Fibroblast of skin of abdomen (primary cell): Measurements from ENCODE around the gene TRIOBP.

Source experiments
- DNase-seq: peaks from one replicate; pipeline ENCODE4 v3.0.0-alpha.2; 2013

The TRIOBP gene

DNA sequence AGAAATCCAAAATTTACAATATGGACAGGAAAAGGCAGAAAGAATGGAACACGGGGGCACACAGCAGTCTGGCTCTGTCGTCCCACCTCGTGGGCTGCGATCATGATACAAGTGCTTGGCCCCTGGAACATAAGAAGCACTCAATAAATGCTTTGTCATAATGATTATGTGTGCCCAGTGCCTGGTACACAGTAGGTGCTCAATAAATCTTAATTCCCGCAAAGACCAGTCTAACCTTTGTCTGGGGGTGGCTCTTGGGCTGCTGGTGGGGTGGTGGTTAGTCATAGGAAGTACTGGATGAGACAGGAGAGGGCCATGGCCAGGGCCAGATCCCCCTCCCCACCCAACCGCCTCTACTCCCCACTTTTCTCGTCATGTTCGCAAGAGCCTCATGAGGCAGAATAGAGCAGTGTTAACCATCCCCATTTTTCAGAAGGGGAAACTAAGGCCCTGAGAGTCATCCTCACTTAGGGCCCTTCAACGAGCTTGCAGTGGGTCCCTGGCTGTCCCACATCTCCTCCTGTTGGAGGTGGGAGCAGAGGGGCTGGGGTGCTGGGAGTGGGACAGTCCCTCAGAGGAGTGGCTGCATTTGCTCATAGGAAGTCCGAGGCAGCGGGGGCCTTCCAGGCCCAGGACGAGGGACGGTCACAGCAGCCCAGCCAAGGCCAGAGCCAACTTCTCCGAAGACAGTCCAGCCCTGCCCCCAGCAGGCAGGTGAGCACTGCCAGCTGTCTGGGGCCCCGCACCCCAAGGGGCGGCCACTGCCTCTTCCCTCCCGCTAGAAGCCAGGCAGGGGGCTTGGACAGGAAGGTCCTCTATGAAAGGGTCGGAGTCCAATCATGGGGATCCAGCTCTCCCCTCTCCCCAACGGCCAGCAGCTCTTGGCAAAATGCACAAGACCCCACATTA, 36.1 kb downstream of the TRIOBP start:
- no peak for DNase-seq

DNA sequence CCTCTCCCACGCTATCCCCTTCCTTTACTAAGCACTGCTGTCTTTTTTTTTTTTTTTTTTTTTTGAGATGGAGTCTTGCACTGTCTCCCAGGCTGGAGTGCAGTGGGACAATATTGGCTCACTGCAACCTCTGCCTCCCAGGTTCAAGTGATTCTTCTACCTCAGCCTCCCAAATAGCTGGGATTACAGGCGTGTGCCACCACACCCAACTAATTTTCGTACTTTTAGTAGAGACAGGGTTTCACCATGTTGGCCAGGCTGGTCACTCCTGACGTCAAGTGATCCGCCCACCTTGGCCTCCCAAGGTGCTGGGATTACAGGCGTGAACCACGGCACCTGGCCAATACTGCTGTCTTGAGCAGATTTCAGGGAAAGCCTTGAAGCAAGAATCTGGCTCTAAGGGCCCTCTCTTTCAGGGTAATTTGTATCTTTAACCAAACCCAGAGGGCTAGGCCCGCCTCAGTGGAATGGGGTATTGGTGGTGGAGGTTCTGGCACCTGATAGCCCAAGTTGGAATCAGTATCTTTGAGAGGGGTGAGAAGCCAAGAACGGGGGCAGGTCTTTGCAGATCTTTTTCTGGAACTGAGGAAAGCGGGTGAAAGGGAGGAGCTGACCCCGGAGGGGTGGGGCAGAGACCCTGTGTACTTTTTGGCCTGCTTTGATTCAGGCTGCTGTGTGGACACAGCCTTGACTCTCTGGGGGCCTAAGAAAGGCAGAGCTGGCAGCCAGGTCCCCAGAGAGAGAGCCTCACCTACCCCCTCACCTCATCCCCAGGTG, 37.0 kb downstream of the TRIOBP start:
- no peak for DNase-seq

DNA sequence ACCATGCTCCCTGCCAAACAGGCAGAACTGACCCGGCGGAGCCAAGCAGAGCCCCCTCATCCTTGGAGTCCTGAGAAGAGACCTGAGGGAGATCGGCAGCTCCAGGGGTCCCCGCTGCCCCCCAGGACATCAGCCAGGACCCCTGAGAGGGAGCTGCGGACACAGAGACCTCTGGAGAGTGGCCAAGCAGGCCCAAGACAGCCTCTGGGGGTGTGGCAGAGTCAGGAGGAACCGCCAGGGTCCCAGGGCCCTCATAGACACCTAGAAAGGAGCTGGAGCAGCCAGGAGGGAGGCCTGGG, 37.5 kb downstream of the TRIOBP start:
- no peak for DNase-seq

DNA sequence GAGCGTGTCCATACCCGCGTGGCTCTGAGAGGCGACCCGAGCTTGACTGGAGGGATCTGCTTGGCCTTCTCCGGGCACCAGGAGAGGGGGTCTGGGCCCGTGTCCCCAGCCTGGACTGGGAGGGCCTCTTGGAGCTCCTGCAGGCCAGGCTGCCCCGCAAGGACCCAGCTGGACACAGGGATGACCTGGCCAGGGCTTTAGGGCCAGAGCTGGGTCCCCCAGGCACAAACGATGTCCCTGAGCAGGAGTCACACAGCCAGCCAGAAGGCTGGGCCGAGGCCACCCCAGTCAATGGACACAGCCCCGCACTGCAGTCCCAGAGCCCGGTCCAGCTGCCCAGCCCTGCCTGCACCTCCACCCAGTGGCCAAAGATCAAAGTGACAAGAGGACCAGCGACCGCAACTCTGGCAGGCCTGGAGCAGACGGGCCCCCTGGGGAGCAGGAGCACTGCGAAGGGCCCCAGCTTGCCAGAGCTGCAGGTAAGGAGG, 38.2 kb downstream of the TRIOBP start:
- no peak for DNase-seq

DNA sequence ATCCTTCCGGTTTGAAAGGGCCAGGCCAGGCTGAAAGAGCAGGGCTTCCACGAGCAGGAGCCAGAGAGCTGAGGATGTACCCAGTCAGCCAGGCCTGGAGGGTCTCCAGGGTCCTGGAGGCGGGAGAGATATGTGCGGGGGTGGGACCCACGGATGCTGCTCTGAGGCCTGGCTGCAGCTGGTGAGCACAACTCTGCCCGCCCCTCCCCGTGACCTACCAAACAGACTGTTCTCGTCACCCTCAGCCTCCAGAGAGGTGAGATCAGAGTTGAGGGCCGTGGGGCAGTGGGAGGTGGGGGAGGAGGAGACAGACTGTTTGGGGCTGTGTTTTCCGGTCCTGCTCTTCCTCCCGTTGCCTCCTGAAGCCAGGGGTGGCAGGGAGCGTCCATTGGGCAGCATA, 42.2 kb downstream of the TRIOBP start:
- DNase-seq, result peak; percentile 48

DNA sequence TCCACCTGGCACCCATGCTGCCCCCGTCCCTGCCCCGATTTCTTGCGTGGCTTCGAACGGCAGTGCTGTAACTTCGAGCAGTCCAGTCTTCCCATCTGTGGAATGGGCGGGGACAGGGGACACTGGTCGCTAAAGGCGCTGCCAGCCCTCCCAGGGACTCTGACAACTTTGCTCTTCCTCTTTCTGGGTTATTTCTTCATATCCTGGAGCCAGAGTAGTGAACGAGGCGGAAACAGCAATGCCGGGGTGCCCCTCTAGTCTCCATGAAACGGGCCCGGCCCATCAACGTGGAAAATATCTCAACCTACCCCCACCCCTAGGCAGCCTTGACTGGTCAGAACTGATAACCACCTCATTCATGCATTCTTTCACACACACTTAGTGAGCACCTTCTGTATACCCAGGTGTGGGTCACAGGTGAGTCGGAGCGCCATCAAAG, 42.8 kb downstream of the TRIOBP start:
- no peak for DNase-seq

DNA sequence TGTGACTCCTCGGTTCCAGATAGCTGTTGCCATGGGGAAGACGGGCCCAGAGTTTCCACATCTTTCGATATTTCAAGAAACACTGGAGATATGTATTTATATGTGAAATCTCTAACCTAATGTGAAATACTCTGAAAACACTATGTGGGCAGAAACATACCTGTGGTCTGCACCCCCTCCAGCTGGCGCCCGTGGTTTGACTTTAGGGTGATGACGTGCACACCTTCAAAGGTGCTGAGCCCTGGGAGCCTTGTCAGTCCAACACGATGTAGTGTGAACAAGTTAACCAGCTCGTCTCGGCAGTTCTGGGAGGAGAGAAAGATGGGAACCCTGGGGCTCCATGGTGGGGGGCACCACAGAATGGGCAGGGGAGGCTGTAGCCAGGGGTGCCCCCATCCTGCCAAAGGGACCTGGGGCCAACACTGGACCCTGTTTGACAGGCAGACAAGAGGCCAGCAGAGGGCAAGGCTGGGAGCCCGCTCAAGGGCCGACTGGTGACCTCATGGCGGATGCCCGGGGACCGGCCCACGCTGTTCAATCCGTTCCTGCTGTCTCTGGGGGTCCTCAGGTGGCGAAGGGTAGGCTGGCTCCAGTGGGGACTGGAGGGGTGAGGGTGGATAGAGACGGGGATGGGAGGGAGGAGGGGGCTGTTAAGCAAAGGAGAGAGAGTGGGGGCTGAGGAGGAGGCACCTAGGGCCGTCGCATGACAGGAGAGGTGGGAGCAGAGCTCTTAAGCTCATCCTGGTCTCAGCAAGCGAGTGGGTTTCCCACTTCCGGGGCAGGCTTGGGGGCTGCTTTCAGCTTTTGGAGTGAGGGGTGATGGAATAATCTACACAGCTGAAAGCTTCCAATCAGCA, 43.8 kb downstream of the TRIOBP start:
- no peak for DNase-seq

DNA sequence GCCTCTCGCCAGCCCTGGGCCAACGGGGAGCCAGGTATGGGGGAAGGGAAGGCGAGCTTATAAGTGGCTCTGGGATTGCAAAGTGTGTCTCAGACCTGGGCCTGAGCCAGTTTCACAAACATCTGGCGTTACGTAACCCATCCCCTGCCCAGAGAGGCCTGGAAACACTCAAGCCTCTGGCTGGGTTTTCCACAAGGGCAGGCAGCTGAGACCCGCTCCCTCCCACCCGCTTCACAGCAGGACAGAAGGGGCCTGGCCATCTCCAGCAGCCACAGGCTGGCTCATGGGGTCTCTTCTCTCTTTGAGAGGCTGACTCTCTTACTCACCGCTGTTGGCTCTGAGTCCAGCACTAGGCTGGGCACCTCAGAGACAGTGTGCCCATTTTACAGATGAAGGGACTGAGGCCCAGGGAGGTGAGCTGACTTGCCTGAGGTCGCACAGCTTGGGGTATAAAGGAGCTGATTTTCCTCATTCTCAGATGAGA, 44.5 kb downstream of the TRIOBP start:
- DNase-seq, result peak; percentile 98

DNA sequence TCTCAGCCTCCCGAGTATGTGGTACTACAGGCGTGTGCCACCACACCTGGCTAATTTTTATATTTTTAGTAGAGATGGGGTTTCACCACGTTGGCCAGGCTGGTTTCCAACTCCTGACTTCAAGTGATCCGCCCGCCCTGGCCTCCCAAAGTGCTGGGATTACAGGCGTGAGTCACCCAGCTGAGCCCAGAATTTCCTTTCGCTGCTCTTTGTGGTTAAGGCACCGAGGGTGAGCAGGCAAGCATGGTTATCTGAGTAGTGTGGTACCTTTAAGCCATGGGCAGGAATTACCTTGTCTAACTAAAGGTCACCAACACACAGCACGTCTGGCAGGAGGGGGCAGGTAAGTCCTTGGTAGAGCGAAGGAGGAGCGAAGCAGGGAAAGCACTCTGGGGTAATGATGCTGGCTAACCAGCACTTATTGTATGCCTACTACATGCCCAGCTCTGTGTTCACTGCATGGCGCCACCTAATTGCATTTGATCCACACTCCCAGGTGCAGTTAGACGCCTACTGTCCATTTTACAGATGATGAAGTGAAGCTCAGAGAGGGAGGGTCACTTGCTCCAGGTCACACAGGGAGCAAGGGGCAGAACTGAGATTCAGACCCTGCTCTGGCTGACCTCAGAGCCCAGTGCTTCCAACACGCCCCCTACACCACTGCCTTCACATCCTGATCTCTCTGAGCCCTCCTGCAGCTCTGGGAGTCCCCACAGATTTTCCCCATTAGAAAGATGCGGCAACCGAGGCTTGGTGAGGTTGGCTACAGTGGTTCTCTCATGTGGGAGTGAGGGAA, 45.7 kb downstream of the TRIOBP start:
- peak; percentile 89 for DNase-seq

DNA sequence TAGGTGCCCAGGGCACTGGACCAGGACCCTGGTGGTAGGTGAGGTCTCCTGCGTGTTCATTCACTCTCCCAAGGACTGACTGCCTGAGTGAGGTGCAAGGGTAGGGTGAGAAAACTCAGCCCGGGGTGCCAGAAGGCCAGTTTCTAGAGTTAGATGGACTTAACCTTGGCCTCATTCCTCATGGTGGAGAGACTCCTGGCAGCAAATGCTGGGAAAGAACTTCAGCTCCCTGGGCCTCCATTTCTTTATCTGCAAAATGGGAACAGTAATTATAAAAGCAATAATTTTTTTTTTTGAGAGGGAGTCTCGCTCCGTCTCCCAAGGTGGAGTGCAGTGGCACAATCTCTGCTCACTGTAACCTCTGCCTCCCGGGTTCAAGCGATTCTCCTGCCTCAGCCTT, 47.7 kb downstream of the TRIOBP start:
- DNase-seq, result no peak

DNA sequence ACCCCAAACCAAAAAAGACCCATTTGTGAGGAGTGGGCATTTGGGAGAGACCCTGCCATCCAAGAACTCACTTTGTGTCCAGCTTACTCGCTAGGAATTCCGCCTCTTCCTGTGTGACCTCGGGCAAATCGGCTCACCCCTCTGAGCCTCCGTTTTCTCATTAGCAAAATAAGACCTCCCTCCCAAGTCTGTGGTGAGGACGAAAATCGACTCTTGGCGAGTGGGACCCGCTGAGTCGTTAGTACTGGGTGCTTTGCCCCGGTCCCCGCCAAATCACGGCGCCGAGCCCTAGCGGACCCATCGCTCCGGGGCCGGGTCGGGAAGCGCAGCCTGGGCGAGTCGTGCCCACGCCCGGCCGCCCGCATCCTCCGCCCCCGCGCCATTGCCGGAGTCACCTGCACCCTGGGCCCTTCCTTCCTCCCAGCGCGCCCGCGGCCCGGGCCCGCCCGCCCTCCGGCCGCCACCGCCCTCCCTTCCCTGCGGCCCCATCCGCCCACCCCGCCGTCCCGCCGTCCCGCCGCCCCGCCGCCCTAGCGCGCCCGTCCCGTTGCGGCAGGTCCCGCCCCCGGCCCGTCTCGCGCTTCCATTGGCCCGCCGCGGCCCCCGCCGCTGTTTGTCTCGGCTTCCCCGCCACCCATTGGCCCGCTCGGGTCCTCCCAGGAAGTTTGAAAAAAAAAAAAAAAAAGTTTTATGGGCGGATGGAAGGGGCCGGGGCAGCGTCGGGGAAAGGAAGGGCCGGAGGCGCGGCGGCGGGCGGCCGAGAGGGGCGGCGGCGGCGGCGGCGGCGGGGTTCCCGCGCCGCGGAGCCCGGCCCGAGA, 48.9 kb downstream of the TRIOBP start:
- DNase-seq, result peak; percentile 90

DNA sequence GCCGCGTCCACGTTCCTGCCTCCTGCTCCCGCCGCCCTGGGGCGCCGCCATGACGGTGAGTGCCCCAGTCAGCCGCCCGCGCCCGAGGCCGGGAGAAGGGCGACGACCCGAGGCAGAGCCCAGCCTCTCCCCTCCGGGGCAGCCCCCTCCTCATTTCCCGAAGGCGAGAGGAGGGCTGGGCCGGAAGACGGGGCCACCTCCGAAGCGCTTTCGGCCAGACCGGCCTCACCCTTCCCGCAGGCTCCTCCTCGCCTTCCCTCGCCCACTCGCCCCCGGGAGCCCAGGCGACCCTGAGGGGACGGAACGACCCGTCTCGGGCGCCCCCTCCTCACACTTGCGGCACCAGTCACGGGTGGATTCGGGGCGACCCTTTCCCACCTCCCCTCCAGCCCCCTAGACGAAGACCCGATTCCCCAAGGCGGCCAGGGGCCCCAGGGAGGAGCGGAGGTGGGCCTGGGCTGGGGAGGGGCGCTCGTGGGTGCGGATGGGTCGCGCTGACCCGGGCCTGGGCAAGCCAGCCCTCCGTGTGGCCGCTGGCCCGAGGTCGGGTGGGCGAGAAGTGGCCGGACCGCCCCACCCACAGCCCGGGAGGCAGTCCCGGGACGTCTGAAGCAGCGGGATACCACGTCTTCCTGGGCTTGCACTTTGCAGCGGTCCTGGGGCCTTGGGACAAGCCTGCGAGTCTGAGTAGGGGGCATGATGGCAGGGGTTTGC, 49.7 kb downstream of the TRIOBP start:
- DNase-seq, result no peak

DNA sequence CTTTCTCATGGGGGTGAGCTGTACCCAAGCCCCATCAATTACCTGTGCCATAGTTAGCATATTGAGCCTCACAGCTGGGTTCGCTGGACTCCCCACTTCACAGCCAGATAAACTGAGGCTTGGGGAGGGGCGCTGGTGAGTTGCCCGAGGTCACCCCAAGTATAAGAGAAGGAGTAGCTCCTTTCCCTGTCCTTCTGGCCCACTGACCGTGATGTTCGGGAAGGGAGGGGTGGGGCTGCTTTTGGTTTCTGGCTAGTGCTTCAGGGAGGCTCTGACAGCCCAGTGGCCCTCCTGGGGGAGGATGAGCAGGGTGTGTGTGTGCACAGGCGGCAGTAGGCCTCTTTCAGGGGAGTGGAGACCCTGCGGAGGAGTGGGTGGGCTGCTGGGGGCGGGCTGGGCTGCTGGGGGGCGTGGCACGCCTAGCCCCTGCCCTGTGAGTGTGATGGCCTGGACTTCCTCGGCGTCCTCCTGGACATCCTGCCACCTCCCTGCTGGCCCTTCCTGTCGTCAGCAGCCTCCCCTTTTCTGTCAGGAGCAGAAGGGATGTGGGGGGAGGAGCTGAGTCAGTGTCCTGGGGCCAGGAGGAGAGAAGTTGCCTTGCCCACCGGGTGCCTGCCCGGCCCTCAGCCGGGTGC, 50.3 kb downstream of the TRIOBP start:
- no peak for DNase-seq

DNA sequence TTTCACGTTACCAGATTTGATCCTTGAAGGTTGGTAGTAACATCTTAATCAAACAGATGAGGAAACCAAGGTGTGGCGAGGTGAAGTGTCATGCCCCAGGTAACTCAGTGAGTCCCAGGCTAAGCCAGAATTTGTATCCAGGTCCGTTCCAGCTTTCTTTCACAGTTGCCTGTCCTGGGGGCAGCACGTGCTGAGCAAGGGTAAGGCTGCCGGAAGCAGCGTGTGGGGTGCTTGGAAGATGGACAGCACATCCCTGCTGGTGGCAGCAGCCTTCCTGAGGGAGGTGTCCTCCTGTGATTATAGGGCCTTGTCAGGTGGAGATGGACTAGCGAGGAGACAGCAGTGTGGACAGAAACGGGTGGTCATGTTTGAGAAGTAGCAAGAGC, 50.9 kb downstream of the TRIOBP start:
- no peak for DNase-seq

DNA sequence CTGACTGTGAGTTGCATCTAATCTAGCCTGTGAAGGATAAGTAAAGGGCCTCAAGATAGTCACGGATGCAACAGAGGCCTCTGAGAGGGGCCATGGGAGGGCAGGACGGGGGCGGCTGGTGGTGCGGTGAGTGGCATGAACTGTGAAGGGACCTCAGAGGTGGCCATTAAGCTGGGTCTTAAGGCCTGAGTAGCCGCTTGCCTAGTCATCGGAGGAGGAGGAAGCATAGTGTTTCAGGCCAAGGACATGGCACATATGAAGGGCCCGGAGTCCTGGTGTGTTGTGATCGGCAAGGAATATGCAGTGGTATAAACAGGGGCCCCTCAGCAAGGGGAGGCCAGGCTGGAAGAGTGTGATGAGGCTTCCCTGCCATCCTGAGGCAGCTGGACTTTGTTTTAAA, 51.8 kb downstream of the TRIOBP start:
- no peak for DNase-seq

DNA sequence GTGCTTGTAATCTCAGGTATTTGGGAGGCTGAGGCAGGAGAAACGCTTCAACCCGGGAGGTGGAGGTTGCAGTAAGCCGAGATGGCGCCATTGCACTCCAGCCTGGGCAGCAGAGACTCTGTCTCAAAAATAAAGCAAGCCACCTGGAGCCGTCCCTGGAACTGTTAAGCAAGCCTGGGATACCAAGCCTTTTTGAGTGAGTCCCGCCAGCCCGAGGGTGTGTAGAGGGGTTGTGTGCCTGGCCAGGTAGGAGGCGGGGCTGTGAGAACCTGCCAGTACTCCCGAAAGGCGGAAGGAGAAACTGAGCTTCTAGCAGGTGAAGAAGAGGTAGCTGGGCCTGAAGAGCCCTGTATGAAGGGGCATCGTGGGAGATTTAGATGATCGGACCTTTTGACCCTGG, 52.4 kb downstream of the TRIOBP start:
- DNase-seq, result no peak

DNA sequence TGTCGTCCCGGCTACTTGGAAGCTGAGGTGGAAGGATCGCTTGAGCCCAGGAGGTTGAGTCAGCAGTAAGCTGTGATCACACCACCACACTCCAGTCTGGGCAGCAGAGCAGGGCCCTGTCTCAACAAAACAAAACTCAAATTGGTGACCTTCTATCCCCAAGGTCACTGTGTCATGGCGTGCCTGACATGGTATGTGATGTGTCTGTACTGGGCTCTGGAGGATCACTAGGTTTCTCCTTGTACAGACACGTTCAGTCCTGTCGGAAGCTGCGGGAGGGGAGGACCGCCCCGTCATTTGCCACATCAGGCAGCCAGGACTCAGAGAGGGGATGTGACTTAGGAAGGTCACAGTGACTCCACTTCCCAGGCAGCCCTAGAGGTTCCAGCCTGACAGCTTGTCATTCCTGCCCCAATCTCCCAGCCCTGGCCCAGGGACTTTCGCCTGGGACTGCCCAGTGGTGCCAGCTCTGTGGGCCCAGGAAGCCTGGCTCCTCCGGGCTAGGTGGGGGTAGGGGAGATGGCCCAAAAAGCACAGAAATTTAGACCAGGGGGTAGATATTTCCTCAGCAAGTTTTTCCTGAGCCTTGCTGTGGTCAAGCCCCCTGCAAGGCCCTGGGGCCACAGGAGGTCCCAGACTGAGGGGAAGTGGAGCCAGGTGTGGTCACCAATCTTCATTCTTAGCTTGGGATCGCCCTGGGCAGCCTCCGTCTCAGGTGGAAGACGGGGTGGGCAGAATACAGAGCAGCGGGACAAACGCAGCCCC, 53.2 kb downstream of the TRIOBP start:
- DNase-seq, result peak; percentile 48

DNA sequence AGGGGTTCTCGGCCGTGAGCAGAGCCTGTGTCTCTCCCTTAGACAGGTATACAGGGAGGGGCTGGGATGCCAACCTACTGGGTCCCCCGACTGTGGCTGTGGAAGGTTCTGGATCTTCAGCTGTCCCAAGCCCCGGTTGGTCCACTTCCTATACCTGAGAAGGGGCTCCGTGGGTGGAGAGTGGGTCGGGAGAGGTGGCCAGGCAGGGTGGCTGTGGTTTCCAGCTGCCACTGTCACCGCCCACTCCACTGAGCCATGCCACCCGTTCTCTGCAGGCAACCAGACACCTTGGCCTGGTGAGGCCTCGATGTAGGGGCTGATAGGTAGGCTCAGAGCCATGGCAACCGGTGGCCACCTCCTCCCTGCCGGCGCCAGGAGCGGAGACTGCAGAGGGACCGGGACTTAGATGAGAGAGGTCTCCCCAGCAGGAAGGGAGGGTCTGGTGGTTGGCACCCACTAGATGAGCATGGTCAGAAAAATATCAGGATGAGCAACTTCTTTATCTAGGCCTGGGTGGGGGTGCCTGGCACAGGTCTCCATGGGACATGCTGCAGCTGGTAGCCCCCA, 53.8 kb downstream of the TRIOBP start:
- no peak for DNase-seq
